D341Med (cell line): Measurements from ENCODE around the gene TAS2R10.
"Not testable (repeated sequence)": the region's sequence is repeated elsewhere in the genome, so short reads cannot be mapped to it uniquely, and the experiment has no call there.

Experiments
- DNase-seq: peaks from one replicate; pipeline ENCODE4 v3.0.0; 2012; ENCODE audit warnings: low spot score

Gene TAS2R10

GRCh38 chr12:10826258-10826657, at the start of gene TAS2R10:
Gene TAS2R10, minus strand, starts transcription at chr12:10826358. Its CDS starts 89 bp downstream, at chr12:10826269.
- no peak for DNase-seq

GRCh38 chr12:10873378-10873777, 47.2 kb upstream of the TAS2R10 start:
- no peak for DNase-seq

GRCh38 chr12:10867381-10867780, 41.2 kb upstream of the TAS2R10 start:
- DNase-seq: no peak

GRCh38 chr12:10863512-10864218, 37.5 kb upstream of the TAS2R10 start:
- no peak for DNase-seq

GRCh38 chr12:10861366-10861765, 35.2 kb upstream of the TAS2R10 start:
- DNase-seq: no peak

- no peak for DNase-seq
Observed at GRCh38 chr12:10855807-10856206, 29.6 kb upstream of the TAS2R10 start.

- DNase-seq: no peak
Observed at GRCh38 chr12:10853776-10854175, 27.6 kb upstream of the TAS2R10 start.

GRCh38 chr12:10851243-10851858, 25.2 kb upstream of the TAS2R10 start:
- DNase-seq: no peak

- no peak for DNase-seq
Observed at GRCh38 chr12:10849425-10849878, 23.3 kb upstream of the TAS2R10 start, which contains the start of gene PRR4. Gene PRR4, minus strand, starts transcription at chr12:10849475. Its CDS starts 38 bp downstream, at chr12:10849437.

- no peak for DNase-seq
Observed at GRCh38 chr12:10847744-10848143, 21.6 kb upstream of the TAS2R10 start.

GRCh38 chr12:10842862-10843261, 16.7 kb upstream of the TAS2R10 start:
- no peak for DNase-seq

- DNase-seq: no peak
Observed at GRCh38 chr12:10838461-10838860, 12.3 kb upstream of the TAS2R10 start.

GRCh38 chr12:10829994-10830393, 3.8 kb upstream of the TAS2R10 start:
- DNase-seq: no peak

GRCh38 chr12:10824957-10825356, 1.2 kb downstream of the TAS2R10 start:
- DNase-seq: no peak

GRCh38 chr12:10811883-10812536, 14.1 kb downstream of the TAS2R10 start:
- DNase-seq: no peak

- no peak for DNase-seq
Observed at GRCh38 chr12:10810068-10810467, 16.1 kb downstream of the TAS2R10 start, which contains the start of gene TAS2R9. Gene TAS2R9, minus strand, starts transcription at chr12:10810168. Its CDS starts 93 bp downstream, at chr12:10810075.

GRCh38 chr12:10807186-10807585, 19.0 kb downstream of the TAS2R10 start, which contains the start of gene TAS2R8:
Gene TAS2R8, minus strand, starts transcription at chr12:10807286. Its CDS starts 306 bp downstream, at chr12:10806980.
- DNase-seq: no peak

- DNase-seq: no peak
Observed at GRCh38 chr12:10802587-10802986, 23.6 kb downstream of the TAS2R10 start, which contains the start of gene TAS2R7. Gene TAS2R7, minus strand, starts transcription at chr12:10802627. Its CDS starts 57 bp downstream, at chr12:10802570.

GRCh38 chr12:10801741-10802140, 24.4 kb downstream of the TAS2R10 start:
- DNase-seq: no peak

- no peak for DNase-seq
Observed at GRCh38 chr12:10794222-10794621, 31.9 kb downstream of the TAS2R10 start.

GRCh38 chr12:10791769-10792168, 34.4 kb downstream of the TAS2R10 start:
- DNase-seq: not testable (repeated sequence)

GRCh38 chr12:10783252-10783651, 42.9 kb downstream of the TAS2R10 start:
- DNase-seq: no peak

- no peak for DNase-seq
Observed at GRCh38 chr12:10779103-10779502, 47.1 kb downstream of the TAS2R10 start.
